SK-N-DZ (cell line): ENCODE measurements around the gene IFNAR1.

Experiments
- DNase-seq: peaks from one replicate; pipeline ENCODE4 v3.0.0-alpha.2; 2015; ENCODE audit warnings: low spot score

The IFNAR1 gene

DNA sequence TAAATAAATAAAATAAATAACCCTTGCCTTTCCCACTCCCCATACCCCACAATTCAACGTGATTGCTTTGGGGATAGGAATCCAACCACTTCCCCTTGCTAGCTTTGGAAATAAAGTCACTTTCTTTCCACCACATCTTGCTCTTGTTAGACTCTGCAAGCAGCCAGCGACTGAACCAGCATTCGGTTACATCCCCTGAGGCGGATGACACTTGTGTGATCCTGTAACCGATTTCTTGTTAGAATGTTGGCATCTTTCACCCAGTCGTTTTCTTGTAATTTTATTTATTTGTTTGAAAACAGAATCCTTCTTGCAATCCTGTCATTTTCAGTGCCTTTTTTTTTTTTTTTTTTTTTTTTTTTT lies 76.8 kb downstream of the IFNAR1 start:
- DNase-seq, result no peak

DNA sequence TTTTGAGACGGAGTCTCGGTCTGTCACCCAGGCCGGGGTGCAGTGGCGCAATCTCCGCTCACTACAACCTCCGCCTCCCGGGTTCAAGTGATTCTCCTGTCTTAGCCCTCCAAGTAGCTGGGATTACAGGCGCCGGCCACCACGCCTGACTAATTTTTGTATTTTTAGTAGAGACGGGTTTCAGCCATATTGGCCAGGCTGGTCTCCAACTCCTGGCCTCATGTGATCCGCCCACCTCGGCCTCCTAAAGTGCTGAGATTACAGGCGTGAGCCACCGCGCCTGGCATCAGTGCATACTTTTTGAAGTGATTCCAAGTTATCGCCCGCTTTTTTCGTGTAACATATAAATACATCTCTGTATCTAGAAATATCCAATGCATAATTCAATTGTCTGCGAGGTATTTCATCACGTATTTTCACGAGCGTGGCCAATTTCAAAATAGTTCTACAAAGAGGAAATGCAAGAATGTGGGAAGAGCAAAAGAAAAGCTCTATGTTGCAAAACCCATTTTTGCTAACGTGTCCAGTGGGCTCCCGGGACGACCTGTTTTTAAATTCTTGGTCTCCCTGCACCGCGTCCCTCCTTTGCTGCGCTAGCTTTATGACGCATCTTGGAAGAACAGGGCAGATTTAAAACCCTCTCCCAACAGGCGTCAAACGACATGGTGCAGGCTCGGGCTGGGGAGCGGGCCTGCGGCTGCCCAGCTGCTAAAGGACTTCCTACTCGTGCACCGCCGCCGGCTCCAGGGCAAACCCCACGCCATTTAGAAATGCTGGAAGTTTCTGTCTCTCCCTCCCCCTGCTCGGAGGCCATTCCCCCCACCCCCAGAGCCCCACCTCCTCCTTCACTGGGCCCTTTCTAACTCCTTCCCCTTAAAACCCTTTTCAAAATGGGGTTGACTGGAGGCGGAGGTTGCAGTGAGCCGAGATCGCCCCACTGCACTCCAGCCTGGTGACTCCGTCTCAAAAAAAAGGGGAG lies 77.5 kb downstream of the IFNAR1 start:
- DNase-seq, result peak; percentile 41

DNA sequence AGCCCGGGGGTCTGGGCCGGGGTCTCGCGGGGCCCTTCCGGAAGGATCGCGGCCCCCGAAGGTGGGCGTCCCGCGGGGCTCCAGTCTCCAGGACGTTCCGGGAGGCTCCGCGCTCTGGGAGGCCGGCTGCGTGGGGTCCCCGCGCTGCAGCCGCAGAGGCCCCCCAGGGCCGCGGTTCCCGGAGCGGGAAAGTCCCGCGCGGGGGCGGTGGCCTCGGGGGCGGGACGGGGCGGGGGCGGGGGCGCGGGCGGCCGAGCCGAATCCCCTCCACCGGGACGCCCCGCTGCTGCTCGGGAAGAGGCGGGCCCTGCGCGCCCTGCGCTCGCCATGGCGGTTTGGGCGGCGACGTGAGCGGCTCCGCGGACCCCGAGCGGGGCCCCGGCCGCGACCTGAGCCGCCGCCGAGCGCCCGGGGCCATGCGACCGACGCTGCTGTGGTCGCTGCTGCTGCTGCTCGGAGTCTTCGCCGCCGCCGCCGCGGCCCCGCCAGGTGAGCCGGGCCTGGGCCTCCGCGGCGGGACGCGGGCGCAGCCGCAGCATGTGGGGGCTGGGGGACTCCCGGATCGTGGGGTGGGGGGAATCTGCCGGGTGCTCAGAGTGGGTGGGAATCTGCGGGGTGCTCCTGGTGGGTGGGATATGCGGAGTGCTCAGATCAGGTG lies 78.5 kb downstream of the IFNAR1 start, which contains the start of gene IFNGR2:
Gene IFNGR2, plus strand, starts transcription at position 286 of the 658 bp plus-strand sequence. Its CDS starts 131 bp downstream, at position 417.
- DNase-seq, result no peak

DNA sequence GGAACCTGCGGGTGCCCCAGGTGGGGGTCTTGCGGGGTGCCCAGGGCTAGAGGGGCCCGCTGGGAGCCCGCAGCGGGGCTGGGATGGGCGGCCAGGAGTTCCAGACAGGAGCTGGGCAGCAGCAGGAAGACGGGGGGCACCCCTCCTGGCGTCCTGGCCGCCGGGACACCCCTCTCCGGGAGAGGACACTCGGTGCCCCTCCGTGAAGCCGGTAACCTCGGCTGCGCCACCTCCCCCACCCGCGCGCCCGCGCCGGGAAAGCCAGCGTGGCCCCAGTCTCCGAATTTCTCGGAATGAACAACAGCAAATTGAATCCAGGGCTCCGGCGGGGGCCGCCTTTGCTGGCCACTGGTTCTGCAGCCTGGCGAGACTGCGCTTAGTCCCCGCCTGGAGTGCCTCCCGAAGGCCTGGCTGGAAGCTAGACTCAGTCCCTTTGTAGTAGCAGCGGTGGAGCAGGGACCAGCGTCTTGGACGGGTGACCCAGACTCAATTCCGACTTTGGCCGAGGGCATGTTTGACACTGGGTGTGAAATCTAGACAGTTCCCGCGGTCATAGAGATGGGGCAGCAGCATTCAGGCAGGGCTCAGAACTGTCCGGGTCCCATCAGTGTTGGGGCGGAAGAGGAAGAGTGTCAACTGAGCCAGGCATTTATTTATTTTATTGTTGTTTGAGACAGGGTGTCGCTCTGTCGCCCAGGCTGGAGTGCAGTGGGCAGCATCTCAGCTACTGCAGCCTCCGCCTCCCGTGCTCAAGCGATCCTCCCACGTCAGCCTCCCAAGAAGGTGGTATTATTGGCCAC lies 79.2 kb downstream of the IFNAR1 start:
- DNase-seq, result peak; percentile 55

DNA sequence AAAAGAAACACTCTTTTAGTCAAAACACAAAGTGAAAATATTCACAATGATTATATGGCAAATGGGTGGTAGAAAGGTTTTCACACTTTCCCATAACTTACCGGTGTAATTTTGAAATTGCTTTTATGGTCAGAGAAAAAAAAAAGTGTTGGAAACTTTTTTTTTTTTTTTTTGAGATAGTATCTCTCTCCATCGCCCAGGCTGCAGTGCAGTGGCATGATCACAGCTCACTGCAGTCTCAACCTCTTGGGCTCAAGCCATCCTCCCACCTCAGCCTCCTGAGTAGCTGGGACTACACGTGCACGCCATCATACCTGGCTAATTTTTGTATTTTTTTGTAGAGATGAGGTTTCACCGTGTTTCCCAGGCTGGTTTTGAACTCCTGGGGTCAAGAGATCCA lies 81.7 kb downstream of the IFNAR1 start:
- DNase-seq, result no peak
